ENCODE measurements around the gene GTF3A.
"Not testable (repeated sequence)": the region's sequence is repeated elsewhere in the genome, so short reads cannot be mapped to it uniquely, and the experiment has no call there.

The GTF3A gene

GRCh38 chr13:27424246-27425157 lies at the start of gene GTF3A:
Gene GTF3A (plus strand): TSS chr13:27424619.
- peak; percentile 74 for DNase-seq

GRCh38 chr13:27374650-27375049 lies 49.8 kb upstream of the GTF3A start:
- peak; percentile 38 for DNase-seq

GRCh38 chr13:27375686-27376326 lies 48.6 kb upstream of the GTF3A start:
- DNase-seq = no peak

GRCh38 chr13:27379126-27379525 lies 45.3 kb upstream of the GTF3A start:
- DNase-seq = no peak

GRCh38 chr13:27379694-27380641 lies 44.5 kb upstream of the GTF3A start:
- DNase-seq = peak; percentile 63

GRCh38 chr13:27381601-27382000 lies 42.8 kb upstream of the GTF3A start:
- no peak for DNase-seq

- DNase-seq = no peak
These were observed 41.1 kb upstream of the GTF3A start for GRCh38 chr13:27383104-27383921.

GRCh38 chr13:27384285-27384684 lies 40.1 kb upstream of the GTF3A start:
- no peak for DNase-seq

- no peak for DNase-seq
These were observed 36.2 kb upstream of the GTF3A start for GRCh38 chr13:27388241-27388640.

GRCh38 chr13:27389891-27390290 lies 34.5 kb upstream of the GTF3A start:
- DNase-seq = no peak

- peak; percentile 31 for DNase-seq
These were observed 32.9 kb upstream of the GTF3A start for GRCh38 chr13:27391471-27391870.

- no peak for DNase-seq
These were observed 31.3 kb upstream of the GTF3A start for GRCh38 chr13:27393101-27393500.

- no peak for DNase-seq
These were observed 29.4 kb upstream of the GTF3A start for GRCh38 chr13:27395007-27395510.

- no peak for DNase-seq
These were observed 28.1 kb upstream of the GTF3A start for GRCh38 chr13:27396252-27396846.

- DNase-seq = no peak
These were observed 26.1 kb upstream of the GTF3A start for GRCh38 chr13:27398360-27398759.

GRCh38 chr13:27400405-27400804 lies 24.0 kb upstream of the GTF3A start:
- not testable (repeated sequence) for DNase-seq

- DNase-seq = peak; percentile 81
These were observed 23.2 kb upstream of the GTF3A start for GRCh38 chr13:27401210-27401609.

GRCh38 chr13:27403203-27403678 lies 21.2 kb upstream of the GTF3A start:
- no peak for DNase-seq

GRCh38 chr13:27403727-27404385 lies 20.6 kb upstream of the GTF3A start:
- no peak for DNase-seq

GRCh38 chr13:27404680-27405079 lies 19.7 kb upstream of the GTF3A start:
- no peak for DNase-seq
